ENCODE data around the gene IRAK4. TPM values are rescaled to one million over a fixed set of nuclear protein-coding genes. Genes with fewer than 3 reads are reported as not detected.

The IRAK4 gene
- polyA plus RNA-seq, 3 donors = 10.0 to 12.4 (median 10.7) TPM

DNA sequence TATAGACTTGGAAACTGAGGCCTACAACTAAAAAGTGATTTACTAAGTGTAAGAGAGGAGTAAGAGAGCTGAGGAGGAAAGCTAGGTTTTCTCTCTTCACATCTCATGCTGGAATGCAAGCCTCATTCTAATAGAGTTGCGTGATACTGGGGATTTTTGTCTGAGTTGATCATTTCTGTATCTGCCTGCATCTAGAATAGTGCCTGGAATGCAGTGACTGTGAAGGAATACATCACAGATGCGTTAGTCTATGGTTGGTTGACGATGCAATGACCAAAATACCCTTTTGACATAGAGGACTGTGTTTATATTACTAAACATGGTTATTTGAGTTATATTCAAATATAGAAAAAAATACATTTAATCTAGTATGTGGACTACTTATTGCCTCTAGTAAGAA lies 67.9 kb downstream of the IRAK4 start:
- 88 to 93% (median 89%) methylated on average over 3 of the region's 3 CpGs for WGBS, 3 donors
- H3K27ac ChIP-seq (ENCODE audit: low read depth, low read length) = no peak overlapping the region

DNA sequence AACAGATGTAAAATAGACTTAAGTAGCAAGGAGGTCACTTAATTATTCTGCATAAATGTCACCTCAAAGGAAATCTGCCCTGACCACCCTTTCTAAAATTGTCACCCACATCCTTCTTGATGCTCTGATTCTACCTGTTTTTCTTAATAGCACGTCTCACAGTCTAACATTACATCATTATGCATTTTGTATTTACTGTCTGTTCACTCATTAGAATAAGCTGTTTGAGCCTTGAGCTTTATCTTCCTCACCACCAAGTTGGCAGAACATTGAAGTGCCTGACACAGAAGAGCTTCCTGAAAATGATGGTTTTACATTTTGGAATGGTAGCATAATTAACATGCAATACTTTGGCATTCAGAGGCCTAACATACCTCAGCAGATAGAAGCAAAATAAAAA lies 68.3 kb downstream of the IRAK4 start:
- 76 to 90% (median 77%) methylated on average over 1 of the region's 1 CpG for WGBS, 3 donors

DNA sequence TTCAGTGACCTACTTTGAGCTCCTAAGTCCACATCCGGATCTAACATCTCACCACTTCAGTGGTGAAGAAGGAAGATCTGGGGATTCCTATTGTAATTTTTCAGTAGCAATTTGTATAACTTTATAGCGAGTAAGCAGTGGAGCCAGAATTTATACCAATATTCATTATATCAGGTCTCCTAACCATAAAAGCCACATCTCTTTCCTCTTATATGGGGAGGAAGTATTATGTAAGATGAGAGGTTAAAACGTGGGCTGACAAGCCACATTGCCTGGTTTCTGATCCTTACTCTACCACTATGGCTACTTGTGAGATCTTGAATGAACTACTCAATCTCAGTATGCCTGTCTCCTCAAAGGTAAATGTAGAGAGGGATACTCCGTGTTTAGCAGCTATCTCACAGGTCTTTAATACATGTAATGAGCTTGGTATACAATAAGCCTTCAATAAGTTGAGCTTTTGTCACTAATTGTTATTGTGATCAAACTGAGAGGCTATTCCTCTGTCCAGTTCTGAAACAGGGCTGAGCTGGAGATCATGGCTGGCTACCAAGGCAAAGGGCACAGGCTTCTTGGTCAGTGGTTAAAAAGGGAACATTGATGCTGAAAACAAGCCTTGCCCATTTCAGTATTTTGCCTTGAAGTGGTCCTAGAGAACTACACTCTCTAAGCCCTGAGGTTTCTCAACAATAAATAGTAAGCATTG lies 73.9 kb downstream of the IRAK4 start:
- whole genome bisulfite sequencing, 3 donors = 56 to 71% (median 67%) methylated on average over 4 of the region's 4 CpGs
- H3K27ac ChIP-seq (ENCODE audit: low read depth, low read length) = no peak overlapping the region

More for the DNA sequence above, 68.3 kb downstream of the IRAK4 start:
- no peak overlapping the region for H3K27ac ChIP-seq (ENCODE audit: low read depth, low read length)

DNA sequence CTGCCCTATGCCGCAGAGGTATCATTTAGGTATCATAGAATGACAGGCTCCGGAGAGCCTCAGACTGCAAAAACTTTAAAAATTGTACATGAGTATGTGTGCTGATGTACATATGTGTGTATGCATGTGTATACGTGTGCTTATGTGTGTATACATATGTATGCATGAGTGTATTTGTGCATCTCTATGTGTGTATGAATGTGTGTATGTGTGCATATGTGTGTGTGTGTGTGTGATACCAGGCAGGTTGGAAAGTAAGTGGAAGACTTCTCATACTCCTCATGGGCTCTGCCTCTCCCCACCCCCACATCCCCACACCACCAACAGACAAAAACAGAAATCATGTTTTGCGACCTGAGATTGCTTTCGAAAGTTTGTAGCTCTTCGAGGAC lies 76.5 kb downstream of the IRAK4 start:
- WGBS, 3 donors = 42 to 47% (median 43%) methylated on average over 6 of the region's 6 CpGs
- H3K27ac ChIP-seq (ENCODE audit: low read depth, low read length) = no peak overlapping the region

DNA sequence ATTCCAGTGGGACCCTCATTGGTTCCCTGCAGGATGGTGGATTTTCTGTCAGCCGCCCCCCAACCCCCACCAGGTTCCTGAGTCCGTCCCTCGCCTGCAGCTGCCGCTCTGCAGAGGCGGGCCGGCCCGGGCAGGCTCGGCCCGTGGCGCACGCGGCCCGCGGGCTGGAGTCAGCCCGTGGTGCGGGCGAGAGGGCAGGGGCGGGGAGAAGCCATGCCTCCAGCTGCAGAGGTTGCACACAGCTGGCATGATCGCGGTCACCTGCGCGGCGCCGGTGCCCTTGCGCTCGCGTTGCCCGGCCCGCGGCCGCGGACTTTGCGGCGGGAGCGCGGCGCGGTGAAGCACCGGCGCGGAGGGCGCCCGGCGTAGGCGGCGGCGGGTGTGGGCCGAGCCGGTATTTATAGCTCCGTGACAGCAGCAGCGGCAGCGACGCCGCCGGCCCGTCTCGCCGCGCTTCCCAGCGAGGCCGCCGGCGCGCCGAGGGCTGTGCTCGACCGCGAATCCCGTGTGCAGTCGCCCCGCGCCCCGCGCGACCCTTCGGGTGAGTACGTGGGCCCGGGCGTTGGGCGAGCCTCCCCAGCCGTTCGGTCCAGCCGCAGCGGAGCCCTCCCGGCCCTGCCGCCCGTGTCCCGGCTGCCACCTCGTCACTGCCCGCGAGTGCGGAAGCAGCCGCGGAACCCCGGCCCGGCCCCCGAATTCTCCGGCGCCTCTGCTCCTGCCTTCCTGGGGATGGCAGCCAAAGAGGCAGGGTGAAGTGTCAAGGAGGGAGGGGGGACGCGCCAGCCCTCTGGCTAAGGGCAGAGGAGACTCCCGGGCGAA lies 77.1 kb downstream of the IRAK4 start, which contains the start of gene TMEM117:
Gene TMEM117, plus strand, starts transcription at position 426 of the 819 bp plus-strand sequence.
- 0% methylated on average over 95 to 103 of the region's 103 CpGs for WGBS, 3 donors
- peak within 1 kb of the TSS; percentile 11 for H3K27ac ChIP-seq (ENCODE audit: low read depth, low read length)

DNA sequence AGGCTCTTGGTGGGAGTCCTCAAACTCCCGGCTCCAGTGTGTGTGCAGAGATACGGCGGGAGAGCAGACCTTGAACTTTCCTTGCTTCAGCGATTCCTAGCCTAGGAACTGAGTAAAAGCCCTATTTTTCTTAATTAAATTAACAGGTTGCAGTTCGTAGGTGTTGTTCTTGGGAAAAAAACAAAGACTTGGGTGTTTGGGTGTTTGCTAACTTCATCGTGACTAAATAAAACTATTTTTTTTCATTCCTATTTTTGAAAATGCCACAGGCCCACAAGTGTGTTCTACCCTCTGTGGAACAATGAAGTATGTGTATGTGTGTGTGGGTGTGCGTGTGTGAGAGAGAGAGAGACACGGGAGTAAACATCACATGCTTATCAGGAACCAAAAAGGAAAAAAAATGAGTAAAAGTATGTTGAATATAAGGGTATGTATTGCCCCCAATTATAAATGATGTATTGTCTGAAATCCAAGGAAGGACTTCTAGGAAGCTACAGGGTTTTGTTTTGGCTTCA lies 77.8 kb downstream of the IRAK4 start:
- H3K27ac ChIP-seq (ENCODE audit: low read depth, low read length) = no peak overlapping the region
- WGBS, 3 donors = 1 to 2% (median 1%) methylated on average over 8 of the region's 8 CpGs

Other genes starting within 250 kb of the IRAK4 start
- gene ADAMTS20, start 206.7 kb upstream of the IRAK4 start, polyA plus RNA-seq = not detected
- 1 to 10 TPM; 1.3 to 3.7 (median 1.3) TPM for gene PUS7L, start 161 bp upstream of the IRAK4 start, polyA plus RNA-seq
- gene TWF1, start 47.4 kb downstream of the IRAK4 start, polyA plus RNA-seq = 10 to 100 TPM; 24.1 to 64.3 (median 36.2) TPM
- gene TMEM117, start 77.1 kb downstream of the IRAK4 start, polyA plus RNA-seq = 1 to 10 TPM; 1.9 to 4.0 (median 2.5) TPM

Data from adipose tissue (tissue), 3 donors.